Omental fat pad (tissue), 4 donors: Measurements from ENCODE around the gene ARL3. TPM values are rescaled to one million over a fixed set of nuclear protein-coding genes. Genes with fewer than 3 reads are reported as not detected.

Source experiments
- ATAC-seq: fragments of 150-250 bp; one replicate; pipeline ENCODE4 v1.9.1; 2016; ENCODE audit warnings: mild to moderate bottlenecking, moderate library complexity; ENCODE audit not compliant: low FRiP score
- DNase-seq: peaks from one replicate; pipeline ENCODE4 v3.0.0-alpha.2; 2019; ENCODE audit warnings: low spot score
- total RNA-seq, 4 donors: library from RNA; depleted of rRNA; stranded (reverse); fragments of >200 nt; gene quantifications; one replicate each; pipeline ENCODE4 v1.1.0, GENCODE V29; 2016
- TF ChIP-seq, protein P1 (sequence below), 3 donors: fragments of 450-650 bp; IDR thresholded peaks; one replicate each; pipeline ENCODE4 v1.5.1; 2016 to 2017; ENCODE audit warnings: antibody characterized with exemption in 3 of 3, mild to moderate bottlenecking in 3 of 3, moderate library complexity in 2 of 3

Gene ARL3
- total RNA-seq, 4 donors from 2014 or later: 2.8 to 6.1 (median 3.9) TPM

DNA sequence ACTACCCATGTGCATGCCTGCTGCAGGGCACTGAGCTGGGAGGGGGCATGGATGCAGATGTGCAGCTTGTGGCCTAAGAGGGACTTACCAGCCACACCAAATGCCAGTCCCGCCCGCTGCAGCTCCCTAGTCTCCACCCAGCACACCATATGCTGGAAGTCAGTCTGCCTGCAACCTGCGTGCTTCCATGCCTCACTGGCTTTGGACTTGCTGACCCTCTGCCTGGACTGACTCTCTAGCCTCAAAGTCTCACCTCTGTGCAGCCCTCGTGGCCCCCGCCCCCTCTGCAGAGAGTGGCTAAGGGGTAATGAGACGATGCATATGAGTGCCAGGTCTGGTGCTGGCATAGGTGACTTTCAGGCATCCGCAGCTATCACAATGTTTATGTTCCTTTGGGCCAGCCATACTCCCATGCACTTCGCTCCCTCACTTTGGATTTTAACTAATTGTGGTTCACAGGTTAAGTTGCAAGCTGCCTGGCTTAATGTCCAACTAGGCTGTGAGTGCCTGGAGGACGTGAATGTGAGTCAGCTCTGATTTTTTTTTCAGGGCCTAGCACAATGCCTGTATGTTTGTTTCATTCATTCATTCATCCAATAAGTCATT is 48.2 kb downstream of the ARL3 start:
- TF ChIP-seq, protein P1, sequence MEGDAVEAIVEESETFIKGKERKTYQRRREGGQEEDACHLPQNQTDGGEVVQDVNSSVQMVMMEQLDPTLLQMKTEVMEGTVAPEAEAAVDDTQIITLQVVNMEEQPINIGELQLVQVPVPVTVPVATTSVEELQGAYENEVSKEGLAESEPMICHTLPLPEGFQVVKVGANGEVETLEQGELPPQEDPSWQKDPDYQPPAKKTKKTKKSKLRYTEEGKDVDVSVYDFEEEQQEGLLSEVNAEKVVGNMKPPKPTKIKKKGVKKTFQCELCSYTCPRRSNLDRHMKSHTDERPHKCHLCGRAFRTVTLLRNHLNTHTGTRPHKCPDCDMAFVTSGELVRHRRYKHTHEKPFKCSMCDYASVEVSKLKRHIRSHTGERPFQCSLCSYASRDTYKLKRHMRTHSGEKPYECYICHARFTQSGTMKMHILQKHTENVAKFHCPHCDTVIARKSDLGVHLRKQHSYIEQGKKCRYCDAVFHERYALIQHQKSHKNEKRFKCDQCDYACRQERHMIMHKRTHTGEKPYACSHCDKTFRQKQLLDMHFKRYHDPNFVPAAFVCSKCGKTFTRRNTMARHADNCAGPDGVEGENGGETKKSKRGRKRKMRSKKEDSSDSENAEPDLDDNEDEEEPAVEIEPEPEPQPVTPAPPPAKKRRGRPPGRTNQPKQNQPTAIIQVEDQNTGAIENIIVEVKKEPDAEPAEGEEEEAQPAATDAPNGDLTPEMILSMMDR (IDR thresholded peaks at IDR 0.05): no peak
- ATAC-seq: no peak
- no peak for DNase-seq

DNA sequence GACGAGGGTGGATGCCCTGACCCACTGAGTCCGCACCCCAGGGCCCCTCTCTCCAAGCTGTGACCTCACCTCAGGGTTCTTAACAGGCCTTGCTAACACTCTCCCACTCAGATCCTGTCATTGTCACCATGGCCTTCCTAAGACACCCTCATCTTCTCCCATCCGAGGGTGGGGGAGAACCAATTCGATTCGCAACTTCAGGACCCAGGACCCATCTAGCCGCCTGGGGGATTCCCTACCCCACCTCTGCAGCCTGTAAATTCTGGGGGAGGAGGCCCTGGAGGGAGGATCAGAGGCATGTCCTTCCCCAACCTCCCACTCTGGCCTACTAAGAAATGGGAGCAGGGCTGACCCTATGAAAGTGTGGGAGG is 52.6 kb downstream of the ARL3 start:
- no peak for DNase-seq
- TF ChIP-seq, protein P1 (IDR thresholded peaks at IDR 0.05): no peak
- no peak for ATAC-seq

DNA sequence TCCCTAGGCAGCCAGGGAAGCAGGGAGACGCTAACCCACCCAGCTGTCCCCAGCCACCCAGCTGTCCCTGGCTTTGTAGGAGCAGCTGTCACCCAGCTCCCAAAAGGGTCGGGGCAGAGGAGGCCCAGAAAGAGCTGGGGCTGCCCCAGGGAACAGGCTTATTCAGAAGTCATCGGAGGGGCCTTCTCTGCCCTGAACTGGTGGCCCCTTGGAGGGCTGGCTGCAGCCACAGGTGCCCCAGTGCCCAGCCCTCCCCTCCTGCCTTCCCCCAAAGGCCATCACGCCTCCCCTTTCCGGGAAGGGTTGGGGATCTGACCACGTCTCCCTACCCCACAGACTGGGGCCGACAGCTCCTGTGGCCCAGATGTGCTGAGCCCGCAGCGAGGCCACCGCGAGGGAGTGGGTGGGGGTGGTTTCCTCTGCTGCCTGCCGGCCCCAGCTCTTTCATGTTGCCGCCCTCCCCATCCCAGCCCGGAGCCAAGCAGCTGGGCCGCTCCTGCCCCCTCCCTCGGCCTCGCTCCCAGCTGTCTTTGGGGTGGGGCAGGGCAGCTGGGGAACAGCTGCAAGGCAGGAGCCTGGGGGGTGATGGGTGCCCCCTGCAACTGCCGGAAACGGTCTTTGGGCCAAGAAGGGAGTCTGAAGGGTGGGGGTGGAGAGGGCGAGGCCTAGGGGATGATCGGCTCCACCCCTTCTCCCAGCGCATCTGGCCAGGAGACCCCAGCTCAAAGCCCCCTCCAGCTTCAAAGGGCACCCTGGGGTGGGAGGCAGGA is 53.1 kb downstream of the ARL3 start:
- no peak for DNase-seq
- TF ChIP-seq, protein P1 (IDR thresholded peaks at IDR 0.05): no peak
- peak; percentile 13 for ATAC-seq

DNA sequence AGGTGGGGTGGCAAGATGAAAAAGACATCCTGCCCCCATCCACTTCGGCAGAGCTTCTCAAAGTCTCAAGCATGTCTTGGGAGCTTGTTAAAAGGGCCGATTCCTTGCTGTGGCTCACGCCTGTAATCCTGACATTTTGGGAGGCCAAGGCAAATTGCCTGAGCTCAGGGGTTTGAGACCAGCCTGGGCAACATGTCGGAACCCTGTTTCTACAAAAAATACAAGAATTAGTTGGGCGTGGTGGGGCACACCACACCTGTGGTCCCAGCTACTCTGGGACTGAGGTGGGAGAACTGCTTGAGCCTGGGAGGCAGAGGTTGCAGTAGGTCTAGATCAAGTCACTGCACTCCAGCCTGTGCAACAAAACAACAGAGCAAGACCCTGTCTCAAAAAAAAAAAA is 55.4 kb downstream of the ARL3 start:
- TF ChIP-seq, protein P1 (IDR thresholded peaks at IDR 0.05): no peak
- ATAC-seq (no peak), DNase-seq (no peak)

DNA sequence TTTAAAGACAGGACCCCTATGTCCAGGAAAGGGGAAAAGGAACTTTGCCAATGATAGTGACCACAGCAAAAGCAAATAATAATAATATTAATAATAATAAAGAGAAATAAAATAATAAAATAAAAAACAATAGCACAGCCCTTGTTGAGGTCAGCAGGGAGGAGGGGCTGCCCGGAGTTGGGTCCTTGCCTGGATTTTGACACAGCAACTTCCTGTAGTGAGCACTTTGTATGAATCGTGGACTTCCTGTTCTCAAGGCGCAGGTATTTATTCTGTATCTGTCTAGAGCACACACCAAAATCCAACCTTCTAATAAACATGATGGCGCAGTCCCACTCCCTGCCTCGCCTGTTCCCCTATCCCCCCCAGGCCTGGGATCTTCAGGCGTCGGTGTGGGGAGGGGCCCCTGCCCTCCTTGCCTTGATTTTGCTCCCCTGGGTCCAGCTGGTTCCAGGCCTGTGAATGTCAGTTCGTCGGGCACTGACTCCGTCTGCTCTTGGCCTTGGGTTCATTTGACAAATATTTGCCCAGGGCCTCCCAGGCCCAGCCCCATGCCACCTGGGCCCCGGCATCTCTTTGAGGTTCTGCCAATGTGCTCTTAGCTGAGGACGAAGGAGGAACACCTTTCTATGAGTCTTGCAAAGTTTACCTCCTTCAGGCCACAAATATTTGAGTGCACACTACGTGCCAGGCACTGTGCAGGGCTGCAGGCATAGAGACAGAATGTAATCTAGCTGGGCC is 56.0 kb downstream of the ARL3 start:
- ATAC-seq (no peak), DNase-seq (no peak)
- TF ChIP-seq, protein P1 (IDR thresholded peaks at IDR 0.05): no peak

DNA sequence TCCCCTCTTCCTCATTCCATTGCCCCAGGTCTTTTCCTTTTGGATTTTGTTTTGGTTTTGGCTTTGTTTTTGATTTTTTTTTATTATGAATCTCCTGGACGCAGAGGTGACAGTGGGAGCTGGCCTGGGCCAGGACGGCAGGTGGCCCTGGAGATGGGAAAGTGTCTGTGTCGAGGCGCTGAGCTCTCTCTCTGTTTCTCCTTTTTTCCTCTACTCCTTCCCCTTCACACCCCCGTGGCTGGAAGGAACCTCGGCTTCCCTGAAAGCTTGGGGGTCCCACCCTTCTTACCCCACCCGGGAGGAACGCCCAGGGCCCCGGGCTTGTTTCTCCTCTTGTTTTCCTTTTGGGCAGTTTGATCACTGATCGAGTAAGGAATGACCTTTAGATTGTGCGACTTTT is 56.7 kb downstream of the ARL3 start:
- ATAC-seq: no peak
- DNase-seq: no peak
- TF ChIP-seq, protein P1 (IDR thresholded peaks at IDR 0.05): no peak
